ENCODE measurements around the gene SLC25A45.
"Not testable (repeated sequence)": the region's sequence is repeated elsewhere in the genome, so short reads cannot be mapped to it uniquely, and the experiment has no call there.

The SLC25A45 gene

DNA sequence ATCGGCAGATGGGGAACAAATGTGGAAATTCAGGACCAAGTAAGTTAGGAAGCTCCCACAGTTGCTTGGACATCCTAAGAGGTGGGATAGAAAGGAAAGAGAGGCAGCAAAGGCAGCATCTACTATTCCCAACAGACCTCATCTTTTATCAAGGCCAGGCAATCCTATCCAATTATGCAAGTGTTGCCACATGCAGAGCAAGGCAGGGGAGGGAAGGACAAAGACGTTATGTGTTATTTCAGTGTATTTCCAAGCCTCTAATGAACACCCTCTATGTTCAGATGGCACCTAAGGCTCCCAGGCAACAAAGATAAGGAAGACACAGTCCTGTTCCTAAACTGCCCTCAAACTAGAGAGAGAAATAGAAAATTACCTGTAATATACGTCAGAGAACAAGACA lies 18.7 kb downstream of the SLC25A45 start:
- in situ Hi-C loops (cut with HindIII; ENCODE audit: low sequenced_read_pairs) = no loop called here

DNA sequence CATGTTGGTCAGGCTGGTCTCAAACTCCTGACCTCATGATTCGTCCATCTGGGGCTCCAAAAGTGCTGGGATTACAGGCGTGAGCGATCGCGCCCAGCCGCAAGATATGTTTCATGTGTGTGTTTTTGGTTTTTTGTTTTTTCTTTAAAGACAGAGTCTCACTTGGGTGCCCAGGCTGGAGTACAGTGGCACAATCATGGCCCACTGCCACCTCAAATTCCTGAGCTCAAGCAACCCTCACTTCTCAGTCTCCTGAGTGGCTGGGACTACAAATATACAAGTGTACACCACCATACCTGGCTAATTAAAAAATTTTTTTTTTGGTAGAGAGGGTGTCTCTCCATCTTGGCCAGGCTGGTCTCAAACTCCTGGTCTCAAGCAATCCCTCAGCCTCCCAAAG lies 19.5 kb downstream of the SLC25A45 start:
- in situ Hi-C loops (cut with HindIII; ENCODE audit: low sequenced_read_pairs) = no loop called here

DNA sequence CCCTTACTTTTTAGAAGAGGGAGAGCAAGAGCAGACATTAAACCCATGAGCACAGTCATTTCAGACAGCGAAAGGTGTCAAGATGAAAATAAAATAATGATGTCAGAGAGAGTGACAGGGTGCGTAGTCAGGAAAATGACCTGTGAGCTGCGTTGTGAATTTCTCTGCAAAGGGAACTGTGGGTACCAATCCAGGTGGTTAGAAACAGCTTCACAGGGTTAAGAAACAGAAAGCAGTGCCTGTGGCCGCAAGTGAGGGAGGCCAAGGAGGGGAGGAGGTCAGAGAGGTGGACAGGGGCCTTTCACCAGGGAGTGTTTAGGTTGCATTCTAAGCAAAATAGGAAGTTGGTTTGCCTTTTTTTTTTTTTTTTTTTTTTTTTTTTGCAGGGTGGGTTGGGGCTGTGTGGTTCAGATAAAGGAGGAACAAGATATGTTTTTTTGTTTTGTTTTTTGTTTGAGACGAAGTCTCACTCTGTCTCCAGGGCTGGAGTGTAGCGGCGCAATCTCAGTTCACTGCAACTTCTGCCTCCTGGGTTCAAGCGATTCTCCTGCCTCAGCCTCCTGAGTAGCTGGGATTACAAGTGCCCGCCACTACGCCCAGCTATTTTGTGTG lies 20.0 kb downstream of the SLC25A45 start:
- in situ Hi-C loops (cut with HindIII; ENCODE audit: low sequenced_read_pairs) = no loop called here

DNA sequence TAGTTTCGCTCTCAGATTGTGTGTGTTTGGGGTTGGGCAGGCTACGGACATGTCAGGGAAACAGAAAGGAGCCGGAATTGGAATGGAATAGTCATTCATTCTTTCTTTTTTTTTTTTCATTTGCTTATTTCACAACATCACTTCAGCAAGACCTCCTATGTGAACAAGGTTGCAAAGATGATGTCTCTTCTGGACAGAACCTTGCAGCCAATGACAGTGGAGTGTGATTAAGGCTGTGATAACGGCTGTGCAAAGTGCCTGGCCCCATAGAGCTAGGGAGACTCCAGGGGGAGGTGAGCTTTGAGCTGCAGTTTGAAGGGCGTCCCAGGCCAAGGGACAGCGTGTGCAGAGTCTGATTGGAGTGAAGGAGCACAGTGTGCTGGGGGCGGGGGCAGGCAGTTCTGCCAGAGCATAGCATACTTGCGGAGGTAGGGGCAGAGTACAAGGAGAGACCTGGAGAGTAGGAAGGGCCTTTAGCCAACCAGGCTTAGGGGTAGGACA lies 24.5 kb downstream of the SLC25A45 start:
- in situ Hi-C loops (cut with HindIII; ENCODE audit: low sequenced_read_pairs) = no loop called here

DNA sequence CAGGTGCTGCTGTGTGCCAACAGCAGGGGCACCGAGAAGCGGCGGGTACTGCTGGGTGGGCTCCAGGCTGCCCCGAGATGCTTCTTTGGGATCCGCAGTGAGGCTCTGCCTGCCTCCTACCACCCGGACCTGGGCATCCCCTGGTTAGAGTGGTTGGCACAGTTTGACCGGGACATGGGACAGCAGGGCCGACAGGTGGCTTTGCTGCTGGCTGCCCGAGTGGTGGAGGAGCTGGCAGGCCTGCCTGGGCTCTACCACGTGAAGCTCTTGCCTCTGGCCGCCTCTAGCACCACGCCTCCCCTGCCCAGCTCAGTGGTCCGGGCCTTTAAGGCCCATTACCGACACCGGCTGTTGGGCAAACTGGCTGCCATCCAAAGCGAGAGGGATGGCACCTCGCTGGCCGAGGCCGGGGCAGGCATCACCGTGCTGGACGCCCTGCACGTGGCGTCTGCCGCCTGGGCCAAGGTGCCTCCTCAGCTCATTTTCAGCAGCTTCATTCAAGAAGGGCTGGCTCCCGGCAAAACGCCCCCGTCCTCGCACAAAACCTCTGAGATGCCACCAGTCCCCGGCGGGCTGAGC lies 26.0 kb downstream of the SLC25A45 start:
- in situ Hi-C loops (cut with HindIII; ENCODE audit: low sequenced_read_pairs) = no loop called here

DNA sequence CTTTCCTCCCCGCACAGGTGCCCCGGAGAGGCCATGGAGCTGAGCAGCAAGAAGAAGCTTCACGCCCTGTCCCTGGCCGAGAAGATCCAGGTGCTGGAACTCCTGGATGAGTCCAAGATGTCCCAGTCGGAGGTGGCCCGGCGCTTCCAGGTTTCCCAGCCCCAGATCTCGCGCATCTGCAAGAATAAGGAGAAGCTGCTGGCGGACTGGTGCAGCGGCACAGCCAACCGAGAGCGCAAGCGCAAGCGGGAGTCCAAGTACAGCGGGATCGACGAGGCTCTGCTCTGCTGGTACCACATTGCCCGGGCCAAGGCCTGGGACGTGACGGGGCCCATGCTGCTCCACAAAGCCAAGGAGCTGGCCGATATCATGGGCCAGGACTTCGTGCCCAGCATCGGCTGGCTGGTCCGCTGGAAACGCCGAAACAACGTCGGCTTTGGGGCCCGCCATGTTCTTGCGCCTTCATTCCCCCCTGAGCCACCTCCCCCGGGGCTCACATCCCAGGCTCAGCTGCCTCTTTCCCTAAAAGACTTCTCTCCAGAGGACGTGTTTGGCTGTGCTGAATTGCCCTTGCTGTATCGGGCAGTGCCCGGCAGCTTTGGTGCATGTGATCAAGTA lies 26.6 kb downstream of the SLC25A45 start:
- in situ Hi-C loops (cut with HindIII; ENCODE audit: low sequenced_read_pairs) = no loop called here

DNA sequence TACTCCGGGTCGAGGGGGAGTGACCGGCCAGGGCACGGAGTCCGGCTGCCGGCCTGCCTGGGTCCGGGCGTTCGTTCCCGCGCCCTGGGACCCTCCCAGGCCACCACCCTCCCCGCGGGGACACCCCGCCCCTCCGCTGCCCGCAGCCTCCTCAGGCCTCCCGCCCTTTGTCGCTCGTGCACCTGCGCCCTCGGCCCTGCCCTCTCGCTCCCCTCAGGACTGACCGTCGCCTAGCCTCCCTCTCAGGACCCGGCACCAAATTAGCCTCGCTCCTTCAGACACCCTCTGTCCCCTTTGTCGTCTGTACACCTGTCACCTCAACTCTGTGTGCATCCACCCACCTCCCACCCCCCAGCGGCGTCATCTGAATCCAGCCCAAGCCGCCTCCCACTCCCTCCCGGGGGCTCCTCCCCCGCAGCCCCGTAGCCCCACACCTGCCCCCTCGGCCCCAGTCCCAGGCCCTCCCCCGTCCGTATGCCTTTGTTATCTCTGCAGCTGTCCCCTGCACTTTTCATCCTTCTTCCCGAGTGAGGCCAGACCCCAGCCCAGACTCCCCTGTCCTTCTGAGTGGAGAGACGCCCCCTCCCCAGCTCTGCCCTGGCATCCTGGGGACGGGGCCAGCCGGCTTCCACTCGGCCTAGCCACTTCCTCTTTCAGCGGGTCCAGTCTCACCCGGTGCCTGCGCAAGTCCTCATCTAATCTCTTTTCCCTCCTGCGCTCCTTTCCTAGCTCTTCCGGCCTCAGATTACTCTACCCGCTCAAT lies 27.3 kb downstream of the SLC25A45 start:
- in situ Hi-C loops (cut with HindIII; ENCODE audit: low sequenced_read_pairs) = no loop called here

DNA sequence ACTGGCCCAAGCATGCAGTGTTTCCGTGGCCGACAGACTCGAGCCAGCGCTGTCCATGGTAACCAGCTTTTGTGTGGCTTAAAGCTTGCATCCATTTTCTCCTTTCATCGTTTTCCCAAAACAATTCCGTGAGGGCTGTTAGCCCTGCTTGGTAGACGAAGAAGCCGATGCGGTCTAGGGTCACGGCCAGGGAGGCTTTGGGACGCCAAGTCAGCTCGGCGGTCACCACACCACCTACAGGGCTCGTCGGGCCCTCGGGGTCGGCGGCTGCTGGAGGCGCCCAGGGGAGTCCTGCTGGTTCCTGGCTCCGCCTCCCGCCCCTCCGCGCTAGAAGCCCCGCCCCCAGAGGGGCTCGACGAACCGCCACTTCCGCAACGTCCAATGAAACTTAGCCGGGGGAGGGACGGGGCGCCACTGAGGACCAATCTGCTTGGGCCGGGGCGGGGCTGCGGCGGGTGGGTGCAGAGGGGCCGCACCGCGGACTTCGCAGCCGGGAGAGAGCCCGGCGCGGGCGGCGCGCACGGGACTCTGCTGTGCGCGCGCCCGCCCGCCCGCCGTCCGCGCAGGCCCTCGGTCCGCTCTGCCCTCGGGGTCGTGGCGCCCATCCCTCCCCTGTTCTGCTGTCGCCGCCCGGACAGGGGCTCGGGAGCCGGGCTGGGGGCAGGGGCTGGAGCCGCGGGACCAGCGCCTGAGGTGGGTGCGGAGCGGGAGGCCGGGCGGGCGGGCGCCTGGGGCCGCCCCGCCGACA lies 28.0 kb downstream of the SLC25A45 start, which contains the start of gene TIGD3:
Gene TIGD3 (plus strand): TSS at position 487 of the 748 bp plus-strand sequence. CDS start 1,058 bp downstream, outside the sequence.
- in situ Hi-C loops (cut with HindIII; ENCODE audit: low sequenced_read_pairs) = loop anchor here (5.0 kb wide), 2 partner anchors 77 to 143 kb away; partner anchors contain the start of gene MALAT1

DNA sequence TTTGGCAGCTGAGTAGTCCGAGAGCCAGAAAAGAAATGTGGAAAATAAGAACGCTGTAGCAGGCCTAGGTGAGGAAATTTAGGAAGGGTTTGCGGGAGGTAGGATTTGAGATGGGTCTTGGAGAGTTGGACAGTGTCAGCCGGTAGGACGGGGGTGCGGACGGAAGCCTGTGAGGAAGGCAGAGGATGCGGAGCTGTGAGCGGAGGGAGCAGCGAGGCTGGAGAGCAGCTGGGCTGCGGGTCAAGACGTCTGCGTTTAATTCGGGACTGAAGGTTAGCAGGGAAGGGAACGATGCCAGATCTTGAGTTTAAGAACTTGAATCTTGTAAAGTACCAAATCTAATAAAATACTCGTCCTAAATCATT lies 28.6 kb downstream of the SLC25A45 start:
- in situ Hi-C loops (cut with HindIII; ENCODE audit: low sequenced_read_pairs) = loop anchor here (5.0 kb wide), 2 partner anchors 77 to 143 kb away; partner anchors contain the start of gene MALAT1

DNA sequence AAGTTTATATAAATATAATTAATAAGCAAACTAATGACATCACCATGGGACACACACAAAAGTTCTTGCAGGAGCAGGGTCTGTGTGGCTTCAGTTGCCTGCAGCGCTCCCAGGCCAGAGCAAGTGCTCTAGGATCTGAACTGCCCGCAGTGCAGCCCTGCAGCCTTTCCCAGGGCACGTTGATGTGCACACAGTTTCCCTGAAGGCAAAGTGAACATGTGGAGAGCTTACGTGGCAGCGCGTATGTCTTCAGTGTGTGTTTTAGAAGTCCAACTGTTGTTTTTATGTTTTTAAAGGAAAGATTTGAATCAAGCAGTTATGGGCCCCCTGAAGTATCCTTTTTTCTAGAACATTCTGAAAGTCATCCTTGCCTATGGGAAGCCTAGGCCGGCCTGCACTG lies 29.1 kb downstream of the SLC25A45 start:
- in situ Hi-C loops (cut with HindIII; ENCODE audit: low sequenced_read_pairs) = loop anchor here (5.0 kb wide), 2 partner anchors 76 to 144 kb away; partner anchors contain the start of gene MALAT1

DNA sequence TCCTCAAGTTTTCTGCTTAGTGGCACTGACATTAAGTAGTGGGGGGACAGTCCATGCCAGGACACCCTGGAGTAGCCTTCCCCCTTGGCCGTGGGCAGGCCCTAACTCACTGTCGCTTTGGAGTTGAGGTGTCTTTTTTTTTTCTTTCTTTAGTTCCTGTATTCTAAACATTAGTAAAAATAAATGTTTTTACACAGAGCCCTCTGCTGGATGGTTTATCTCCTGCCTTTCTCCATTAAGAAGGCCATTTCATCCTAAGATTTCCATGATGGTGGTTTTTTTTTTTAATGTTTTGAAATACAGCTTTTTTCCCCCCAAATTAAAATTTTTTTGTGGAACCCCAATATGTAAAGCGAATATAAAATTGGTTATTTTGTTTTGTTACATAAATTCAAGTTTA lies 29.7 kb downstream of the SLC25A45 start:
- in situ Hi-C loops (cut with HindIII; ENCODE audit: low sequenced_read_pairs) = loop anchor here (5.0 kb wide), 2 partner anchors 75 to 145 kb away; partner anchors contain the start of gene MALAT1

DNA sequence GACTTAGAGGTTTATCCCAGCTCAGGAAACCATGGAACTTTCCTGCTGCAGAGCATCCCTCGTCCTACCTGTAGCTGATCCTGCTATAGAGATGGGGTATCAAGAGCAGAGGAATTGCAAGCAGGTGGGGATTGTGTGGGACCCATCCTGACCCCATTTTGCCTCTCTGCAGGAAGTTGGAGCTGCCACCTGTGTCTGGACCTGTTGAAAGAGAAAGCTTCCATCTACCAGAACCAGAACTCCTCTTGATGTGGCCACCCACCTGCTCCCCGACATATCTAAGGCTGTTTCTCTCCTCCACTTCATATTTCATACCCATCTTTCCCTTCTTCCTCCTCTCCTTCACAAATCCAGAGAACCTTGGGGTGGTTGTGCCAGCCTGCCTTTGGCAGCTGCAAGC lies 30.9 kb downstream of the SLC25A45 start:
- in situ Hi-C loops (cut with HindIII; ENCODE audit: low sequenced_read_pairs) = loop anchor here (5.0 kb wide), 2 partner anchors 74 to 146 kb away; partner anchors contain the start of gene MALAT1

DNA sequence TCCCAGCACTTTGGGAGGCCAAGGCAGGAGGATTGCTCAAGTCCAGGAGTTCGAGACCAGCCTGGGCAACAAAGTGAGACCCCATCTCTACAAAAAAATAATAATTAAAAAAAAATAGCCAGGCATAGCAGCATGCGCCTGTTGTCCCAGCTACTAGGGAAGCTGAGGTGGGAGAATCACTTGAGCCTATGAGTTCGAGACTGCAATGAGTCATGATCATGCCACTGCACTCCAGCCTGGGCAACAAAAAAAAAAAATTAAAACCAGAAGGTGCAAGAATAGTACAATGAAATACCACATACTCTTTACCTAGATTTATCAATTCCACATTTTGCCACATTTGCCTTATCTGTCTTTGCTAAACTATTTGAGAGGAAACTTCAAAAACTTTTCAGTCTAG lies 40.6 kb downstream of the SLC25A45 start:
- in situ Hi-C loops (cut with HindIII; ENCODE audit: low sequenced_read_pairs) = no loop called here

DNA sequence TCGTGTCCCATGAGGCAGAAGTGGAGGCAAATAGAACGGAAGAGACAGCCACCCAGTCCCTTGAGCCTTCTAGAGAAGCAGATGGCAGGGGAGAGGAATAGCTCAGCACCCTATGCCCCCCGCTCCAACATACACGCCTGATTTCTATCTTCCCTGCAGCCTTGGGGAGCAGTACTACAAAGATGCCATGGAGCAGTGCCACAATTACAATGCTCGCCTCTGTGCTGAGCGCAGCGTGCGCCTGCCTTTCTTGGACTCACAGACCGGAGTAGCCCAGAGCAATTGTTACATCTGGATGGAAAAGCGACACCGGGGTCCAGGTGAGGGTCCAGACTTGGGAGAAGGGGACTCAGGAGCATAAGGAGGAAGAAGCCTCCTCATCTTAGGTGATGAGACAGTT lies 42.2 kb downstream of the SLC25A45 start:
- in situ Hi-C loops (cut with HindIII; ENCODE audit: low sequenced_read_pairs) = no loop called here

DNA sequence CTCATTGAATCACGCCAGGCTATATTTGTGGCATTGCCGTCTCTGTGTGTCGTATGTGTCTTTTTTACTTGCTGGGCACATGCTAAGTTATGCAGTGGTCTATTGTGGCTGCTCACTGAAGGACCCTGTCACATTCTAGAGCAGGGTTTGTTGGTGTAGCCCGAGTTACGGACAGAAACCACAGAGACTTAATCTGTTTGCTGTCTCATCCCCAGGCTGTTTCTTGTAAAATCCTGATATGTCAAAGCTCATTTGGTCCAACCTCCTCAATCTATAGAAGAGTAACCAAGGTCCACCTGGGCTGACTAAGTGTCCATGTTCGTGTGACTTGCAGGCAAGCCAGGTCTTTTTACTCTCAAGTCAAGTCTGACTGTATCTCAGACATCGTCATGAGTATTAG lies 43.8 kb downstream of the SLC25A45 start:
- in situ Hi-C loops (cut with HindIII; ENCODE audit: low sequenced_read_pairs) = no loop called here

DNA sequence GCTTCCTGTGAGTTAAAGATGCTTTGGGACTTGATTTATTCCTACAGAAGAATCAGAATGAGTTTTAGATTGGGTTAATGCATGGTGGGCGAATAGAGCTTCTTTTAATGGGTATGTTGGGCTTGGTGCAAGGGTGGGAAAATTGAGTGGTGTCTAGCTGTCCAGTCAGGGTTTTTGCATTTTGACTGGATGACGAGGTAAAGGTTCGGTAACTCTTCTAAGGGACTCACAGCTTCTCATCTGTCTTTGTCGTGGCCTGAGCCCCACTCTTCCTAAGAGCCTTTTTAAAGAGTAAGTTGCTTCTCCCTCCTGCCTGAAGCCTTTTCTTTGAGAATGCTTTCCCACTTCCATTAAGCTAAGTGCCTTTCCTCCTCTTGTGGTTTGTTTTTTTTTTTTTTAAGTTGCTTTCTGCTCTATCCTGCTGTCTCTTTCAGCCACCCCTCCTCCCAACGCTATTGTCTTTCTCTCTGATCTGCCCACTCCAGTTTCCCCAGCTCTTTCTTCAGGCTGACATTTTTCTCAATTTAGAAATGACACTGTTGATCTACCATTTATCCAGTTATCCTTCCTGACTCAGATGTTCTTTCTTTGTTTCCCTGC lies 47.6 kb downstream of the SLC25A45 start:
- in situ Hi-C loops (cut with HindIII; ENCODE audit: low sequenced_read_pairs) = no loop called here

DNA sequence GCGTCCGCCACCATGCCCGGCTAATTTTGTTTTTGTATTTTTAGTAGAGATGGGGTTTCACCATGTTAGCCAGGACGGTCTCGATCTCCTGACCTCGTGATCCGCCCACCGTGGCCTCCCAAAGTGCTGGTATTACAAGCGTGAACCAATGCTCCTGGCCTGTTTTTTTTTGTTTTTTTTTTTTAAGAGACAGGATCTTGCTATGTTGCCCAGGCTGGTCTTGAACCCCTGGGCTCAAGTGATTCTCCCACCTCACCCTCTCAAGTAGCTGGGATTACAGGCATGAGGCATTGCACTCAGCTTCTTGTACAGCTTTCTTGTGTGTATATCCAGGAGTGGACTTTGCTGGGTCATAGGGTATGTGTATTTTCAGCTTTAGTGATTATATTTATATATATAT lies 49.9 kb downstream of the SLC25A45 start:
- in situ Hi-C loops (cut with HindIII; ENCODE audit: low sequenced_read_pairs) = not testable (repeated sequence)

DNA sequence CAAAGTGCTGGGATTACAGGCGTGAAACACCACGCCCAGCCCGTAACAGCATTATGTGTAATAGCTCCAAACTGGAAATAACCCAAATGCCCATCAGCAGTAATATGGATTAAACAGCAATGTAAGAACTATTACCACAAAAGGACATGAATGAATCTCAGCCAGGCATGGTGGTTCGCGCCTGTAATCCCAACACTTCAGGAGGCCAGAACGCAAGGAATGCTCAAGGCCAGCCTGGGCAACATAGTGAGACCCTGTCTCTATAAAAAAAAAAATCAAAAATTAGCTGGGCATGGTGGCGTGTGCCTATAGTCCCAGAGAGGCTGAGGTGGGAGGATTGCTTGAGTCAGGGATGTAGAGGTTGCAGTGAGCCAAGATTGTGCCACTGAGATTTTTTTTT lies 51.9 kb downstream of the SLC25A45 start:
- in situ Hi-C loops (cut with HindIII; ENCODE audit: low sequenced_read_pairs) = no loop called here

DNA sequence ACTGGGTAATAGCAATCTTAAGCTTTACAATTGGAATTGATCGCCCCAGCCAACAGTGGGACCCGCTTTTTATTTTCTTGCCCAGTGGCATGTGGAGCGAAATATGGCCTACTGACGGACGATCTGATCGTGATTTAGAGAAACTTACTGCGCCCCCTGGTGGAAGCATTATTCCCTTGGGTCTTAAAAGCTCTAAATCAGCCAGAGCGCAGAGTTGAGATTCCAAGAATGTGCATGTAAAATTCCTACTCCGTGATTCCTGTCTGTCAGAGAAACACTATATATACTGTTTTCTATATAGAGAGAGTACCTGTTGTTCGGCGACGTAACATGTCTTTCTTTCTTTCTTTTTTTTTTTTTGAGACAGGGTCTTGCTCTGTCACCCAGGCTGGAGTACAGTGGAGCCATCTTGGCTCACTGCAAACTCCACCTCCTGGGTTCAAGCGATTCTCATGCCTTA lies 52.5 kb downstream of the SLC25A45 start:
- in situ Hi-C loops (cut with HindIII; ENCODE audit: low sequenced_read_pairs) = no loop called here

DNA sequence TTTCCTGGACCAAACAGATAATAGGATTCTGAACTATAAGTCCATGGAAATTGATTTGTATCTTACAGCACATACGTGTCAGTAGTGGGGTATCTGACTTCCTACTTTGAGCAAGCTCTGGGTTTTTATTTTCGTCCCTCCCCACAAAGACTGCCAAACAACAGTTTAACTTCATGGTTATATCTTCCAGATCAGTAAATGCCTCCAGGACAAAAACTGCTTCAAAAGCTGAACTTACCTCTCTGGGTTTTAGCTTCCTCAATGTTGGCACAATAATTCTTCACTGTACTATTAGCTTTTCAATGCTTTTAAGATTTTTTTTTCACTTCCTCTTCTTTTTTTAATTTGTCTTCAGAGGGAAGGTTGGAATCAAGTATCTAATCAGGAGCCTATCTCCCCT lies 53.0 kb downstream of the SLC25A45 start:
- in situ Hi-C loops (cut with HindIII; ENCODE audit: low sequenced_read_pairs) = no loop called here
